ENCODE data around the gene ALK.

The ALK gene

DNA sequence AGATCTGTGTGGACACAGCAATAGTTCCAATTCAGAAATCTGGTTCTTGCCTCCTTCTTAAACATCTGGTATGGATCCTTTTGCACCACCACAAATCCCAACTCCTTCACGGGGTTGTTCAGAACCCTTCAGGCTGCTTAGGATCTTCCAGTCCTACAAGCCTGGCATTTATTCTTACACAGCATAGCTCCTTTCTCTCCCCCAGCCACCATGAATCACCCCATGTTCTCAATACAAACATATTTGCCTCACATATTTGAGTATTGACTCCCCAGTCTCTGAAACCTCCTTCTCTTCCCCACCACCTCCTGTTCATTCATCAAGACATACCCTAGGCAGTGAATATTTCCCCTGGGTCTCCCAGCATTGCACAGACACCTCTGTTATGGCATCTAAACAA, 155.2 kb downstream of the ALK start:
- TF ChIP-seq, protein P1, sequence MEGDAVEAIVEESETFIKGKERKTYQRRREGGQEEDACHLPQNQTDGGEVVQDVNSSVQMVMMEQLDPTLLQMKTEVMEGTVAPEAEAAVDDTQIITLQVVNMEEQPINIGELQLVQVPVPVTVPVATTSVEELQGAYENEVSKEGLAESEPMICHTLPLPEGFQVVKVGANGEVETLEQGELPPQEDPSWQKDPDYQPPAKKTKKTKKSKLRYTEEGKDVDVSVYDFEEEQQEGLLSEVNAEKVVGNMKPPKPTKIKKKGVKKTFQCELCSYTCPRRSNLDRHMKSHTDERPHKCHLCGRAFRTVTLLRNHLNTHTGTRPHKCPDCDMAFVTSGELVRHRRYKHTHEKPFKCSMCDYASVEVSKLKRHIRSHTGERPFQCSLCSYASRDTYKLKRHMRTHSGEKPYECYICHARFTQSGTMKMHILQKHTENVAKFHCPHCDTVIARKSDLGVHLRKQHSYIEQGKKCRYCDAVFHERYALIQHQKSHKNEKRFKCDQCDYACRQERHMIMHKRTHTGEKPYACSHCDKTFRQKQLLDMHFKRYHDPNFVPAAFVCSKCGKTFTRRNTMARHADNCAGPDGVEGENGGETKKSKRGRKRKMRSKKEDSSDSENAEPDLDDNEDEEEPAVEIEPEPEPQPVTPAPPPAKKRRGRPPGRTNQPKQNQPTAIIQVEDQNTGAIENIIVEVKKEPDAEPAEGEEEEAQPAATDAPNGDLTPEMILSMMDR (IDR thresholded peaks at IDR 0.05; ENCODE audit: low read length), result no peak
- TF ChIP-seq EZH2 (IDR thresholded peaks at IDR 0.05; ENCODE audit: borderline replicate concordance, low read length), result no peak
- no peaks in the 10 kb centered on the region for H3K79me2 ChIP-seq (ENCODE audit: insufficient read depth, low read length)
- no peak overlapping the region for H3K4me2 ChIP-seq (ENCODE audit: low read length)
- no peak overlapping the region for H3K9ac ChIP-seq (ENCODE audit: low read length)
- H3K9me3 ChIP-seq (ENCODE audit: low read length), result no peaks in the 10 kb centered on the region
- no peaks in the 10 kb centered on the region for H3K4me1 ChIP-seq (ENCODE audit: insufficient read depth, low read length, severe bottlenecking)
- no peak overlapping the region for H3K27ac ChIP-seq (ENCODE audit: low read depth, low read length, poor library complexity, severe bottlenecking)
- H2AFZ ChIP-seq (ENCODE audit: low read length), result no peak overlapping the region
- H3K9me2 ChIP-seq (ENCODE audit: low read depth, low read length), result no peaks in the 10 kb centered on the region
- H3F3A ChIP-seq (ENCODE audit: insufficient read depth, low read length), result no peaks in the 10 kb centered on the region
- no peaks in the 10 kb centered on the region for H3K27me3 ChIP-seq (ENCODE audit: insufficient read depth, low read length)
- no peaks in the 10 kb centered on the region for H4K20me1 ChIP-seq (ENCODE audit: insufficient read depth, low read length)
- H3K36me3 ChIP-seq (ENCODE audit: insufficient read depth, low read length), result no peaks in the 10 kb centered on the region
- H3K4me3 ChIP-seq (ENCODE audit: low read depth, low read length, poor library complexity, severe bottlenecking), result no peak overlapping the region

DNA sequence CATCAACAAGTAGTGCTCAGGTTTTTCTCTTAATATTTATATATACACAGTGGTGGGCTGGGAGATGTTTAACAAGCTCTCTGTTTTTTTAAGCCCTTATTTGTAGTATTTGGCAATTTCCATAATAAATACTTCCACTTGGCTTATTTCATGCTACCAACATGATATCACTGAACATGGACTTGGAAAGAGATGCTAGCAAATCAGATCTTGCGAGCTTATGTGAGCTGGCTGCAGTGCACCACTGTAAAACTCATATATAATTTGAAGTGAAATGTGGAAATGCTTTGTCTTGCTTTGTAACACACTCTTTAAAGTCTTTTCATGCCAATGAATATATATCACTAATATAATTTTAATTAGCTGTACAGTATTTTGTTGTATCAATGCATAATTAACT, 155.7 kb downstream of the ALK start:
- H4K20me1 ChIP-seq (ENCODE audit: insufficient read depth, low read length), result no peaks in the 10 kb centered on the region
- no peak overlapping the region for H3K4me2 ChIP-seq (ENCODE audit: low read length)
- H3K9me2 ChIP-seq (ENCODE audit: low read depth, low read length), result no peaks in the 10 kb centered on the region
- TF ChIP-seq EZH2 (IDR thresholded peaks at IDR 0.05; ENCODE audit: borderline replicate concordance, low read length), result no peak
- TF ChIP-seq, protein P1 (IDR thresholded peaks at IDR 0.05; ENCODE audit: low read length), result no peak
- H2AFZ ChIP-seq (ENCODE audit: low read length), result no peak overlapping the region
- no peak overlapping the region for H3K9ac ChIP-seq (ENCODE audit: low read length)
- H3K36me3 ChIP-seq (ENCODE audit: insufficient read depth, low read length), result no peaks in the 10 kb centered on the region
- no peaks in the 10 kb centered on the region for H3K4me1 ChIP-seq (ENCODE audit: insufficient read depth, low read length, severe bottlenecking)
- no peaks in the 10 kb centered on the region for H3K27me3 ChIP-seq (ENCODE audit: insufficient read depth, low read length)
- H3K79me2 ChIP-seq (ENCODE audit: insufficient read depth, low read length), result no peaks in the 10 kb centered on the region
- H3K9me3 ChIP-seq (ENCODE audit: low read length), result no peaks in the 10 kb centered on the region
- no peak overlapping the region for H3K4me3 ChIP-seq (ENCODE audit: low read depth, low read length, poor library complexity, severe bottlenecking)
- no peaks in the 10 kb centered on the region for H3F3A ChIP-seq (ENCODE audit: insufficient read depth, low read length)
- H3K27ac ChIP-seq (ENCODE audit: low read depth, low read length, poor library complexity, severe bottlenecking), result no peak overlapping the region

DNA sequence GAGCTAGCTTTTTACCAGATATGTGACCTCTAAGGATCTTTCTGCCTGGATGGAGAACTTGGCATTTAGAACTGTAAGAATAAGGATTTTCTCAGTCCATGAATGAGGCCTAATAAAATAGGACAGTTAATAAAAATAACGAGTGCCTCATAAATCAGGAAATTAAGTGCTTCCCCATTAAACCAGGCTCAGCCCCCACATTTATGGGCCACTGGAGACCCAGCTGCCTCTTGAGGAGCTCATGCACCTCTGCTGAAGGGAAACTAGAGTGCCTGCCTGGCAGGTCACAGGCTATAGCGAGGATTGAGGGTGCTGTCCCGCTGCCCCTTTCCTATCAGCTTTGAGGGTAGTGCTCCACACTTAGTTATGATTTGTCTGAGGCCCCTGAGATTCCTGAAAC, 158.0 kb downstream of the ALK start:
- Histone ChIP-seq H3K9me2 (ENCODE audit: low read depth, low read length) (no peaks in the 10 kb centered on the region), H3K4me2 (ENCODE audit: low read length) (no peak overlapping the region), H3K9me3 (ENCODE audit: low read length) (no peaks in the 10 kb centered on the region), H4K20me1 (ENCODE audit: insufficient read depth, low read length) (no peaks in the 10 kb centered on the region), H3K4me1 (ENCODE audit: insufficient read depth, low read length, severe bottlenecking) (no peaks in the 10 kb centered on the region), H3K27me3 (ENCODE audit: insufficient read depth, low read length) (no peaks in the 10 kb centered on the region), H3K27ac (ENCODE audit: low read depth, low read length, poor library complexity, severe bottlenecking) (no peak overlapping the region), H3K9ac (ENCODE audit: low read length) (no peak overlapping the region), H3K4me3 (ENCODE audit: low read depth, low read length, poor library complexity, severe bottlenecking) (no peak overlapping the region), H2AFZ (ENCODE audit: low read length) (no peak overlapping the region), H3F3A (ENCODE audit: insufficient read depth, low read length) (no peaks in the 10 kb centered on the region), H3K79me2 (ENCODE audit: insufficient read depth, low read length) (no peaks in the 10 kb centered on the region), H3K36me3 (ENCODE audit: insufficient read depth, low read length) (no peaks in the 10 kb centered on the region)
- TF ChIP-seq EZH2 (IDR thresholded peaks at IDR 0.05; ENCODE audit: borderline replicate concordance, low read length), result no peak
- TF ChIP-seq, protein P1 (IDR thresholded peaks at IDR 0.05; ENCODE audit: low read length), result no peak
